NCI-H1092 treated with DMSO at 0.1 percent for 48 hours (cell line): ENCODE measurements around the gene POLR2I.
"Not testable (repeated sequence)": the region's sequence is repeated elsewhere in the genome, so short reads cannot be mapped to it uniquely, and the experiment has no call there.

Experiments
- DNase-seq: peaks from one replicate; lab custom pipeline; 2025; lab: John Stamatoyannopoulos, UW

Gene POLR2I

GRCh38 chr19:36100476-36100875 lies 14.2 kb downstream of the POLR2I start:
- DNase-seq: no peak

DNA sequence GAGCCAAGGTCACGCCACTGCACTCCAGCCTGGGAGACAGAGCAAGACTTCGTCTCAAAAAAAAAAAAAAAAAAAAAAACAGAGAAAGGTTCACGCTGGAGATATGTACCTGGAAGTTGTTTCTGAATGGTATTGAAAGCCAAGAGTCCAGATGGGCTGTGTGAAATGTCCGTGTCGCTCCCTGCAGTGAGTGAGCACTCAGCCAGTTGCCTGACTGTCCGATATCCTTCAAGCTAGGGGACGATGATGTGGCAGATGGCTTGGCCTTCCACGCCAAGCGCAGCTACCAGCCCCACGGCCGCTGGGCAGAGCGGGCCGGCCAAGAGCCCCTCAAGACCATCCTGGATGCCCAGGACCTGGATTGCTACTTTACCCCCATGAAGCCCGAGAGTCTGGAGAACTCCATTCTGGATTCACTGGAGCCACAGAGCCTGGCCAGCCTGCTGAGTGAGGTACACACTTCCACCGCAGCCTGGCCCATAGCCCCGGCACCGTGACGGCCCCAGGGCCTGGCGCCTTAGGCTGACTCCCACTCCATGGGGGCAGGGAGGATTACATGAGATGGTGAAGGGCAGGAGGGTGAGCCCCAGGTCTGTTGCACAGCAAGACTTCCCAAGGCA lies 15.4 kb downstream of the POLR2I start:
- DNase-seq: no peak

DNA sequence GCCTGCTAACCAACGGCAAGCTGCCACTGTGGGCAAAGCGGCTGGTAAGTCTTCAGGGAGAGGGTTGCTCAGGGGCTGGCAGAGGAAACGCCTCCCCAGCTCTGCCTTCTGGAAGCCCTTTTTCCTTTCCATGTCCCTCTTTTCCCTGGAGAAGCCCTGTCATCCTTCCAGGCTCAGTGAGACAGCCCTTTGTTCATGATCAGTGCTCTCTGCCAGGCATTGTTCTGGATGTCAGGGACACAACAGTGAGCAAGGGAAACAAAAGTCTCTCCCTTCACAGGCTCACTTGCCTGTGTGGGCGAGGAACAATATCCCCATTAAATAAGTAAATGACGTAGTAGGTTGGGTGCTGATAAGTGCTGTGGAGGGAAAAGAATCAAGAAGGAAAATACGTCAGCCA lies 17.6 kb downstream of the POLR2I start:
- no peak for DNase-seq

- DNase-seq: no peak
Measured at GRCh38 chr19:36093687-36094086, 21.0 kb downstream of the POLR2I start.

- DNase-seq: no peak
Measured at GRCh38 chr19:36093146-36093662, 21.5 kb downstream of the POLR2I start.

- no peak for DNase-seq
Measured at GRCh38 chr19:36092566-36092965, 22.1 kb downstream of the POLR2I start.

DNA sequence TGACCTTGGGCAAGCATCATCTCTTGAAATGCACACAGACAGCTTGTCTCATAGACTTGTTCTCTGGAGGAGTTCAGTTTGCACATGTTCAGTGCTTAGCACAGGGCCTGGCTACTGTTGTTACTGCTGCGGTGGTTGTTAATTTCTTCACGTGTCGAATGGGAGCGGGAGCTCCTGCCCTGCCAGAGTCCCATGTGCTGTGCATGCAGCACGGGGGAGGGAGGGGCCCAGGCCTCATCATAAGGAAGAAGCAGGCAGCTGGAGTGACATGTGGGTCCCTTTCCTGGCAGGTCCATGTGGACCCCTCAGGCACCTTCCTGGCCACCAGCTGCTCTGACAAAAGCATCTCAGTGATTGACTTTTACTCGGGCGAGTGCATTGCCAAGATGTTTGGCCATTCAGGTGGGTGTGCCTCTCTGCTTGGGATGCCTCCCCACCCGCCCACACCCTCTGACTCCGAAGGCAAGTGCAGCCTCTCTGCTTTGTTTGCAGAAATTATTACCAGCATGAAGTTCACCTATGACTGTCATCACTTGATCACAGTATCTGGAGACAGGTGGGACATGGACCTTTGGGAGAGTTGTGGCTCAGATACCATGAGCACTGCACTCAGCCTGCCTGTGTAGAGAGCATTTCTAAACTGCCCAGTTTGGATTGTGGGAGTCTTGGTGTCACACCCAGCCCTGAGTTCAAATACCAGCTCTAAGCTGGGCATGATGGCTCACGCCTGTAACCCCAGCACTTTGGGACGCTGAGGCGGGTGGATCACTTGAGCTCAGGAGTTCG lies 23.6 kb downstream of the POLR2I start:
- no peak for DNase-seq

DNA sequence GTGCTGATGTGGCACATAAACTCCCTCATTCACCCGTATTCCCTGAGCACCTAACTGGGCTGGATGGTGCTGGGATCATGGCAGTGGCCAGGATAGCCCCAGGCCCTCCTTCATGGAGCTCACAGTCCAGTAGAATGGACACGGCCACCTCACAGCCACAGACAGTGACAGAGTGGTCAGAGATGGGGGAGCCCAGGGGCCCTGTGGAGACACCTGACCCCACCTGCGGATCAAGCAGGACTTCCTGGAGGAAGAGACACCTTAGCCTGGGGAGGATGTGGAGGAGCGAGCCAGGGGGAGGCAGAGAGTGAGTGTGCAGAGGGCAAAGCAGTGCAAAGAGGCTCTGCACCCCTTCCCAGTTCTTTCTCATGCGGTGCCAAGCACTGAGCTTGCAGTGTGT lies 24.8 kb downstream of the POLR2I start:
- DNase-seq: no peak

- DNase-seq: no peak
Measured at GRCh38 chr19:36086326-36086725, 28.3 kb downstream of the POLR2I start.

GRCh38 chr19:36084231-36085009 lies 30.3 kb downstream of the POLR2I start:
- no peak for DNase-seq

DNA sequence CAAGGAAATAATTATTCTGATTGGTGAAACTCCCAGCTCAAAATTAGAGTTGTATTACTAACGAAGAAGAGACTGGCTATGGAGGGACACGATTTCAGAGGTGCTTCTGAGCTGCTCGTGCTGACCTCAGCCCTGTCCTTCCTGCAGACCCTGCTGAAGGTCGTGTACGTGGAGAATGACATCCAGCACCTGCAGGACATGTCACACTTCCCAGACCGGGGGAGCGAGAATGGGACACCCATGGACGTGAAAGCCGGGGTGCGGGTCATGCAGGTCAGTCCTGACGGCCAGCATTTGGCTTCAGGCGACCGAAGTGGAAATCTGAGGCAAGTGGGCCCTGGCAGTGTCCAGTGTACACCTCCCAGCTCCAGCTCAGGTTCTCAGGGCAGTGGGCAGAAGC lies 31.8 kb downstream of the POLR2I start:
- no peak for DNase-seq

DNA sequence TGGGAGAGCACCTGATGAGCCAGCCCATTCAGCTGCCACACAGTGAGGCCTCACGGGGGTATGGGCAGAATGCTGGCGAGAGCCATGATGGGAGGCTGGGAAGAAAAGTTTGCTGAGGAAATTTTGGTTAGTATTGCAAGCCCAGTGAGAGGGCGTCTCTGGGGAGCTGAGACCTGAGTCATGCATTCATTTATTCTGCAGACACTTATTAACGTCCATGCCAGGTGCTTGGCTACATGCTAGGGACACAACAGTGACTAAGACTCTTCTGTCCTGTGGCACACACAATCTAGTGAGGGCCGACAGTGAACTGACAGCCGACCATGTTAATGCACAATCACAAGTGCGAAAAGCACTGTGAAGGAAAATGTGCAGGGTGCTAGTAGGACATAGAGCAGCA lies 32.8 kb downstream of the POLR2I start:
- DNase-seq: no peak

DNA sequence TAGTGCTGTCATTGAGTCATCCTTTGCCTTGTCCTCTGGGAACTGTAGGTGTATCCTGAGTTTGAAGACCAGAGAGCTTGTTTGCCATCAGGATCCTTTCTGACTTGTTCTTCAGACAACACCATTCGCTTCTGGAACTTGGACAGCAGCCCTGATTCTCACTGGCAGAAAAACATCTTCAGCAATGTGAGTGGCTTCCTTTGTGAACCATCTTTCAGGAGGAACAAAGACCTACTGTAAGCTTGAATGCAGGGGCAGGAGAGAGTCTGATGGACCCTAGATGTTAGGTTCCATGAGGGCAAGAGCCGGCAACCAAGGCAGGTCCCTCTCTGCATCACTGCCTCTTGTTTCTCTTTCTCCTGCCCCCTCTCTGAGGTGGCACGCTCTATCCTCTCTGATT lies 33.3 kb downstream of the POLR2I start:
- no peak for DNase-seq

DNA sequence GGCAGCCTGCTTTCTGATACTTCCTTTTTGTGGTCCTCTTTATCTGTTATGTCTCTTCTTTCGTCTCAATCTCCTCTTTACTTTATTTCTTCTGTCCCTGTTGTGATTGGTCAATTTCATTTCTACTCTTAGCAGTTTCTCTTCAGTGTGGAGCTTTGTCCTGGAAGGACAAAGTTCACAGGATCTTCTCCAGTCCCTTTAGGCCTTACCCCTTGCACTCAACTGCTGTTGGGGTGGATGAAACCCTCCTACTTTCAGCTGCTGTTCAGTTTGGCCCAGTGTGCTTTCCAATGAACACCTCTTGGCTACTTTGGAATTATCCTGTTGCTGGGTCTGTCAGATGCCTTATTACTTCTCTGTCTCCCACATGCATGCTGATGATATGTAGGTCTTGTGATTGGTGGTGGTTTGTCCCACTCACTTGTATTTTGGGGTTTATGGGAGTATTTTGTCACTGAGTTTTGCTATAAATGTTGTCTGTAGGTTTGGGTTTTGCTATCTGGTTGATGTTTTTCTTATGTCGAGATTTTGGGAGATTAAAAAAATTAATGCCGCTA lies 35.2 kb downstream of the POLR2I start:
- DNase-seq: no peak

DNA sequence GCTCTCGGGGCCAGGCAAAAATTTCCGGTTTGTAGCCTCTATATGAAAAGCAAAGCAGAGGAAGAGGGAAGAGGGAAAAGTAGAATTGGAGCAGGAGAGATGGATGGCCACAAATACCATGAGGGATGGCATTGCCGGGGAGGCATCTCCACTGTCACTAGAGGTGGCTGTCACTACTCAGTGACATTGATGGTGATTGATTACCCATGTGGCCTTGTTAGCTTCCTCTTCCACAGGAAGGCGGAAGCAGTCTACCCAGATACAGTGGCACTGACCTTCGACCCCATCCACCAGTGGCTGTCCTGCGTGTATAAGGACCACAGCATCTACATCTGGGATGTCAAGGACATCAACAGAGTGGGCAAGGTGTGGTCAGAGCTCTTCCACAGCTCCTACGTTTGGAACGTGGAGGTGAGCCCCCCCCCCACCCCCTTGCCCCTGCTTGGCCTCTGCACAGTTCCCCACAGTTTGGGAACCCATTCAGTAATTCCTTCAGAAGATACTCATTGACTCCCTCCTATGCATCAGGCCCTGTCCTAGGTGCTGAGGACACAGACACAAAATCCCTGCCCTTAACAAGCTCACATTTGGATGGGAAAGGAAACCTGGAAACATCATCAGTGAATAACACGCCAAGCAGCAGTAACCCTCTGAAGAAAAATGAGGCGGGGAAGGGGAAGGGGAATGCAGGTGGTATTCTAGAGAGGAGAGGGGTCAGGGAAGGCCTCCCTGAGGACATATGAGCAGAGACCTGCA lies 41.4 kb downstream of the POLR2I start:
- DNase-seq: no peak

GRCh38 chr19:36072081-36072480 lies 42.6 kb downstream of the POLR2I start:
- DNase-seq: no peak

- DNase-seq: not testable (repeated sequence)
Measured at GRCh38 chr19:36068810-36069499, 45.7 kb downstream of the POLR2I start.

- no peak for DNase-seq
Measured at GRCh38 chr19:36067681-36068080, 47.0 kb downstream of the POLR2I start.

DNA sequence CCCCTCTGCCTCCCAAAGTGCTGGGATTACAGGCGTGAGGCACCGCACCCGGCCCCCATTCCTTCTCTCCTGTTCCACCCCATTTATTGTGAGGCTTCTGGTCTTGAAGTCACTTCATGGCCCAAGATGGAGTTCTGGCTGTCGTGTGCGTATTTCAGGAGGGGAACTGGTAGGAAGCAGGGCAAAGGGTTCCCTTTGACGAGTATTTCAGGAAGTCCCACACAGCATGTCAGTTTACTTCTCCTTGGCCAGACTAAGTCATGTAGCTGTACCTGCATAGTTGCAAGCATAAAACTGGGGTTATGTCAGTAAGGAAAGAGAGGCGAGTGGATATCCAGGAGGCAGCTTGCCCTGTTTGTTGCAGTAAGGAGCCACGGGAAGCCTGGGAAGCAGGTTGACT lies 49.8 kb downstream of the POLR2I start:
- no peak for DNase-seq
